GM10248 (cell line): ENCODE measurements around the gene MIA3.
A peak's percentile ranks its signal among the peaks of the same experiment; 100 is the strongest.

Experiments used
- CTCF ChIA-PET: fragments of 300-600 bp; sonication (Branson Sonifier 250); formaldehyde crosslinking; extraction: SDS; loops from one replicate; lab custom pipeline; 2021; ENCODE audit warnings: antibody characterized with exemption; lab: Yijun Ruan, JAX
- POLR2A ChIA-PET: fragments of 350-650 bp; sonication (Branson Sonifier 250); formaldehyde crosslinking; extraction: SDS; loops from one replicate; lab custom pipeline; 2020; ENCODE audit warnings: antibody characterized with exemption; lab: Yijun Ruan, JAX
- DNase-seq: peaks from one replicate; pipeline ENCODE4 v3.0.0; 2012; ENCODE audit errors: extremely low spot score
- TF ChIP-seq, protein P1 (sequence below): IDR thresholded peaks from 2 replicates; pipeline ENCODE4 v1.5.1; 2012; ENCODE audit warnings: mild to moderate bottlenecking, low read depth; ENCODE audit errors: extremely low read depth, missing control alignments, control extremely low read depth

MIA3 gene, protein sequence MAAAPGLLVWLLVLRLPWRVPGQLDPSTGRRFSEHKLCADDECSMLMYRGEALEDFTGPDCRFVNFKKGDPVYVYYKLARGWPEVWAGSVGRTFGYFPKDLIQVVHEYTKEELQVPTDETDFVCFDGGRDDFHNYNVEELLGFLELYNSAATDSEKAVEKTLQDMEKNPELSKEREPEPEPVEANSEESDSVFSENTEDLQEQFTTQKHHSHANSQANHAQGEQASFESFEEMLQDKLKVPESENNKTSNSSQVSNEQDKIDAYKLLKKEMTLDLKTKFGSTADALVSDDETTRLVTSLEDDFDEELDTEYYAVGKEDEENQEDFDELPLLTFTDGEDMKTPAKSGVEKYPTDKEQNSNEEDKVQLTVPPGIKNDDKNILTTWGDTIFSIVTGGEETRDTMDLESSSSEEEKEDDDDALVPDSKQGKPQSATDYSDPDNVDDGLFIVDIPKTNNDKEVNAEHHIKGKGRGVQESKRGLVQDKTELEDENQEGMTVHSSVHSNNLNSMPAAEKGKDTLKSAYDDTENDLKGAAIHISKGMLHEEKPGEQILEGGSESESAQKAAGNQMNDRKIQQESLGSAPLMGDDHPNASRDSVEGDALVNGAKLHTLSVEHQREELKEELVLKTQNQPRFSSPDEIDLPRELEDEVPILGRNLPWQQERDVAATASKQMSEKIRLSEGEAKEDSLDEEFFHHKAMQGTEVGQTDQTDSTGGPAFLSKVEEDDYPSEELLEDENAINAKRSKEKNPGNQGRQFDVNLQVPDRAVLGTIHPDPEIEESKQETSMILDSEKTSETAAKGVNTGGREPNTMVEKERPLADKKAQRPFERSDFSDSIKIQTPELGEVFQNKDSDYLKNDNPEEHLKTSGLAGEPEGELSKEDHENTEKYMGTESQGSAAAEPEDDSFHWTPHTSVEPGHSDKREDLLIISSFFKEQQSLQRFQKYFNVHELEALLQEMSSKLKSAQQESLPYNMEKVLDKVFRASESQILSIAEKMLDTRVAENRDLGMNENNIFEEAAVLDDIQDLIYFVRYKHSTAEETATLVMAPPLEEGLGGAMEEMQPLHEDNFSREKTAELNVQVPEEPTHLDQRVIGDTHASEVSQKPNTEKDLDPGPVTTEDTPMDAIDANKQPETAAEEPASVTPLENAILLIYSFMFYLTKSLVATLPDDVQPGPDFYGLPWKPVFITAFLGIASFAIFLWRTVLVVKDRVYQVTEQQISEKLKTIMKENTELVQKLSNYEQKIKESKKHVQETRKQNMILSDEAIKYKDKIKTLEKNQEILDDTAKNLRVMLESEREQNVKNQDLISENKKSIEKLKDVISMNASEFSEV (N-terminal part only)

DNA sequence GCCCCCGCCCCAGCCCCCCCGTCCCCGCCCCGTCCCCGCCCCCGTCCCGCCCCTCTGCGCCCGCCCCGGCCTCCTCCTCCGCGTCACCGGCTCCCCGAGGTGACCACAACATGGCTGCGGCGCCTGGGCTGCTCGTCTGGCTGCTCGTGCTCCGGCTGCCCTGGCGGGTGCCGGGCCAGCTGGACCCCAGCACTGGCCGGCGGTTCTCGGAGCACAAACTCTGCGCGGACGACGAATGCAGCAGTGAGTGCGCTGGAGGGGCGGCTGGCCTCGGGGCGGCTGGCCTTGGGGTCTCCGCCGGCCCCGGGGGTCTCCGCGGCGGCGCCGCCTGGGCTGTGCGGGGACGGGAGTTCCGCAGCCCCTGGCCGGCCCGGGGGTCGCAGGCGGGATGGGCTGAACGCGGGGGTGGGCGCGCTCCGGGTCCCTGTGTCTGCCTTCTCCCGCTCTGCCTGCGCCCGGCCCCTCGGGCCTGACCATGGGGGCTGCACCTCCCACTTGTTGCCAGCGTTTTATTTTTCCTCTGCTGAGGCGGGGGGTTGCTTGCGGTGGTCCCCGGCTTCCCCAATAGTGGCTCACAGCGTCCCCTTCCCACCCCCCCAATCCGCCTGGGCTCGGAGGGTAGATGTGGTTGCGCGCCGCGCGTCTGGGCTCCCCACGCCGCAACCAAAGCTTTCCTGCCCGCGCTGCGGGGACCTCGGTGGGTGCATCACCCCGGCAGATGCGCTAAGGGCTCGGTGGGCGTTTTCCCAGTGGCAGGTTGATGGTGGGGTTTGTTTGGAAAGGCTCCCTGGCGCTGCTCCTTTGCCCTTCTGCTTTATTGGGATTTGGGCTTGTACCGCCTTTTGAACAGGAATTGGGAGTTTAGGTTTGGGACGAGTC lies at the start of gene MIA3:
Gene MIA3 (plus strand): TSS at position 97 of the 879 bp plus-strand sequence. CDS start 14 bp downstream, at position 111.
- DNase-seq: peak; percentile 93
- CTCF ChIA-PET: interaction anchor here (1.2 to 8.7 kb wide), 3 partner anchors 16 to 31 kb away, joined by 4 to 90 read pairs (median 5); no protein-coding TSS in a partner anchor
- TF ChIP-seq, protein P1, sequence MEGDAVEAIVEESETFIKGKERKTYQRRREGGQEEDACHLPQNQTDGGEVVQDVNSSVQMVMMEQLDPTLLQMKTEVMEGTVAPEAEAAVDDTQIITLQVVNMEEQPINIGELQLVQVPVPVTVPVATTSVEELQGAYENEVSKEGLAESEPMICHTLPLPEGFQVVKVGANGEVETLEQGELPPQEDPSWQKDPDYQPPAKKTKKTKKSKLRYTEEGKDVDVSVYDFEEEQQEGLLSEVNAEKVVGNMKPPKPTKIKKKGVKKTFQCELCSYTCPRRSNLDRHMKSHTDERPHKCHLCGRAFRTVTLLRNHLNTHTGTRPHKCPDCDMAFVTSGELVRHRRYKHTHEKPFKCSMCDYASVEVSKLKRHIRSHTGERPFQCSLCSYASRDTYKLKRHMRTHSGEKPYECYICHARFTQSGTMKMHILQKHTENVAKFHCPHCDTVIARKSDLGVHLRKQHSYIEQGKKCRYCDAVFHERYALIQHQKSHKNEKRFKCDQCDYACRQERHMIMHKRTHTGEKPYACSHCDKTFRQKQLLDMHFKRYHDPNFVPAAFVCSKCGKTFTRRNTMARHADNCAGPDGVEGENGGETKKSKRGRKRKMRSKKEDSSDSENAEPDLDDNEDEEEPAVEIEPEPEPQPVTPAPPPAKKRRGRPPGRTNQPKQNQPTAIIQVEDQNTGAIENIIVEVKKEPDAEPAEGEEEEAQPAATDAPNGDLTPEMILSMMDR: no peak
- POLR2A ChIA-PET: no interaction called here

DNA sequence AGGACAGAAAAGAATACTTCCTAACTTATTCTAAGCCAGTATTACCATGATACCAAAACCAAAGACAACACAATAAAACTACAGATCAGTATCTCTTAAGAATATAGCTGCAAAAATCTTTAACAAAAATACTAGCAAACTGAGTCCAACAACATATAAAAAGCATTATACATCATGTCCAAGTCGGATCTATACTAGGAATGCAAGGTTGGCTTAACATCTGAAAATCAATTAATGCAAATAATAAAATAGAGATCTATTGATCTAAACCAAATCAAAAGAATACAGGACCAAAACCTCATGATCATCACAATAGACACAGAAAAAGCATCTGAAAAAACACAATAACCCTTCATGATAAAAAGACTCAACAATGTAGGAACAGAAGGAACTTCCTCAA lies 47.1 kb upstream of the MIA3 start:
- ChIA-PET POLR2A (no interaction called here), CTCF (interaction anchor here (0.9 kb wide), 1 partner anchor 36 kb away, joined by 3 read pairs; no protein-coding TSS in a partner anchor)

DNA sequence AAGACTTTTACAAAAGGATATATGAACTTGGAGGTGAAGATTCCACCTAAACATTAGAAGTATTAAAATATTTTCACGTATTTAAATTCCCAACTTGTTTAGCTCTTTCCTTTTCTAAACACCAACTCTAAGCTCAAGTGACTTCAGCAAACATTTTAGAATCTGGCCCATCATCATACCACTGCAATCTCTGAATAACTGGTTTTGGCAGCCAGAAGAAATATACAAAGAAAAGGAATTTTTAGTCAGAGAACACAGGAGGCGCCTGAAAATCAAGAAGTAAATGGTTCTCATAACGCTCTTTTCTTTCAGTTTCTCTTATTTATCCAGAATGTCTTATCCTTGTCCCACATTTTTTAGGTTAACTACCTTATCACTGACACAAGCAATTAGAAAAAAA lies 38.6 kb upstream of the MIA3 start:
- ChIA-PET POLR2A (no interaction called here), CTCF (interaction anchor here (3.4 kb wide), 1 partner anchor 55 kb away, joined by 10 read pairs; no protein-coding TSS in a partner anchor)
- TF ChIP-seq, protein P1: no peak
- DNase-seq: no peak

More for the DNA sequence above, 47.1 kb upstream of the MIA3 start:
- TF ChIP-seq, protein P1: no peak
- DNase-seq: no peak

DNA sequence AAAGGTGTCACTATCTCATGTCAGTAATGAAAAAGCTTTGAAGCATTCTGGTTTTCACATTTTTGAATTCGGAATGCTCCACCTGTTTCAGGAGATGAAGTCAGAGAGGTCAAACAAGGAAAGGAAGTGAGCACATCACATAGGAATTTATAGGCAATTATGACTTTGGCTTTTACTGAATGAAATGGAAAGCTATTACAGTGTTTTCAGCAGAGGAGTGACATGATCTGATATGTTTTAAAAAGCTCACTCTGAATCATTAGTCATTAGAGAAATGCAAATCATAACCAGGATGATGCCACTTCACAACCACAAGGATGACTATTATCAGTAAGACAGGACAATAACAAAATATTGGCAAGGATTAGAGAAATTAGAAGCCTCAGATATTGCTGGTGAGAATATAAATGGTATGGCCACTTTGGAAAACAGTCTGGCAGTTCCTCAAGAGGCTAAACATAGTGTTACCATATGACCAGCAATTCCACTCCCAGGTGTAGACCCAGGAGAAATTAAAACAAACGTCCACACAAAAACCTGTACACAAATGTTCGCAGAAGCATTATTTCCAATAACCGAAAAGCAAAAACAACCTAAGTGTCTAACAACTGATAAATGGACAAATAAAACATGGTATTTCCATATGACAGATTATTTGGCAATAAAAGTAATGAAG lies 35.7 kb upstream of the MIA3 start:
- CTCF ChIA-PET: interaction anchor here (3.4 kb wide), 1 partner anchor 52 kb away, joined by 10 read pairs; no protein-coding TSS in a partner anchor
- peak; percentile 11 for DNase-seq
- TF ChIP-seq, protein P1: no peak
- POLR2A ChIA-PET: no interaction called here

DNA sequence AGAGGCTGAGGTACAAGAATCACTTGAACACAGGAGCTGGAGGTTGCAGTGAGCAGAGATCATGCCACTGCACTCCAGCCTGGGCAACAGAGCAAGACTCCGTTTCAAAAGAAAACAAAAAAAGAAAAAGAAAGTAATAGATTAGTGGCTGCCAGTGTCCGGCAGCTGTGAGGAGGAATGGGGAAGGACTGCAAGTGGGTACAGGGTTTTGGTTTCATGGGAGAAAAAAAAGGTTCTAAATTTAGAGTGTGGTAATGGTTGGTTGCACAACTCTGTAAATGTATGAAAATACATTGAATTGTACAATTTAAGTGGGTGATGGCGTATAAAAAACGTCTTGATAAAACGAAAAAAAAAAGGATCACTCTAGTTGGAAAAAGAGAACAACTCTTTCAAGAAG lies 34.8 kb upstream of the MIA3 start:
- ChIA-PET POLR2A (no interaction called here), CTCF (interaction anchor here (1.4 kb wide), 1 partner anchor 16 kb away, joined by 4 read pairs; no protein-coding TSS in a partner anchor)
- TF ChIP-seq, protein P1: no peak

More for the DNA sequence above, 34.8 kb upstream of the MIA3 start:
- peak; percentile 42 for DNase-seq
